B cell (primary cell): ENCODE measurements around the gene TBC1D14. TPM values are rescaled to one million over a fixed set of nuclear protein-coding genes. Genes with fewer than 3 reads are reported as not detected.

Experiments used
- ATAC-seq: fragments of 200-7000 bp; cut with Tn5 transposase; one replicate; pipeline ENCODE4 v1.10.0; 2021; ENCODE audit warnings: low read depth, mild to moderate bottlenecking, moderate number of reproducible peaks, moderate library complexity
- CTCF ChIA-PET: fragments of 350-600 bp; sonication (Branson Sonifier 250); formaldehyde crosslinking; loops from one replicate; lab custom pipeline; 2021; ENCODE audit warnings: antibody characterized with exemption, inconsistent platforms; lab: Charles Lee
- POLR2A ChIA-PET: fragments of 350-600 bp; sonication (Branson Sonifier 250); formaldehyde crosslinking; loops from one replicate; lab custom pipeline; 2021; ENCODE audit warnings: antibody characterized with exemption; lab: Charles Lee
- DNase-seq: peaks from one replicate; pipeline ENCODE4 v3.0.0; 2013
- H2AFZ ChIP-seq: 2 replicates; pipeline ENCODE4 v1.6.1; 2012; ENCODE audit warnings: mild to moderate bottlenecking, low read depth, low read length; ENCODE audit not compliant: insufficient read depth, poor library complexity, severe bottlenecking
- H3K27ac ChIP-seq, 2 donors: 1 replicate in 1 of 2; 2 replicates in 1 of 2; pipeline ENCODE4 v1.5.1; 2012 to 2013; ENCODE audit warnings: low read length in 2 of 2, mild to moderate bottlenecking in 2 of 2, moderate library complexity in 1 of 2
- H3K27me3 ChIP-seq, 4 experiments: fragments of 200-600 bp in 1 of 4; sonication (generic) in 1 of 4; replicated peaks in 1 of 4; 1 replicate in 2 of 4; 2 replicates in 2 of 4; pipeline versions ENCODE4 v1.6.1 to v1.7.0; 2013 to 2016; ENCODE audit warnings: low read length in 3 of 4, mild to moderate bottlenecking in 2 of 4, mixed read lengths in 1 of 4, moderate library complexity in 1 of 4; ENCODE audit not compliant: insufficient read depth in 4 of 4, control insufficient read depth in 3 of 4; ENCODE audit errors: control extremely low read depth in 1 of 4
- H3K36me3 ChIP-seq, 2 experiments: replicated peaks in 1 of 2; 1 replicate in 1 of 2; 2 replicates in 1 of 2; pipeline versions ENCODE4 v1.6.1 to v1.7.1; 2013; ENCODE audit warnings: low read length in 1 of 2; ENCODE audit not compliant: insufficient read depth in 2 of 2, control insufficient read depth in 1 of 2; ENCODE audit errors: control extremely low read depth in 1 of 2, extremely low read depth in 1 of 2
- H3K4me1 ChIP-seq, 2 donors: fragments of 200-600 bp in 1 of 2; sonication (generic) in 1 of 2; 1 replicate in 1 of 2; 2 replicates in 1 of 2; pipeline versions ENCODE4 v1.5.1 to v1.6.1; 2013 to 2017; ENCODE audit warnings: low read length in 2 of 2; ENCODE audit not compliant: control insufficient read depth in 2 of 2, insufficient read depth in 2 of 2
- H3K4me2 ChIP-seq: replicated peaks from 2 replicates; pipeline ENCODE3; 2012; ENCODE audit warnings: mild to moderate bottlenecking, low read depth, low read length; ENCODE audit not compliant: poor library complexity, severe bottlenecking
- H3K4me3 ChIP-seq, 5 experiments: fragments of 200-600 bp in 1 of 5; sonication (generic) in 1 of 5; 1 replicate in 3 of 5; 2 replicates in 2 of 5; pipeline versions ENCODE4 v1.5.1 to v1.7.0; 2011 to 2016; ENCODE audit warnings: low read length in 4 of 5, mild to moderate bottlenecking in 4 of 5, low read depth in 2 of 5, control low read depth in 1 of 5, moderate library complexity in 1 of 5; ENCODE audit not compliant: insufficient read depth in 1 of 5; ENCODE audit errors: control extremely low read depth in 1 of 5, extremely low read depth in 1 of 5
- H3K79me2 ChIP-seq: fragments of 200-600 bp; sonication (generic); one replicate; pipeline ENCODE4 v1.6.0; 2016; ENCODE audit warnings: low read length; ENCODE audit not compliant: control insufficient read depth, insufficient read depth
- H3K9ac ChIP-seq: fragments of 200-600 bp; sonication (generic); 2 replicates; pipeline ENCODE4 v1.6.1; 2017; ENCODE audit warnings: mild to moderate bottlenecking, low read length, moderate library complexity
- H3K9me3 ChIP-seq, 3 donors: one replicate each; pipeline versions ENCODE4 v1.6.1 to v1.7.1; 2013; ENCODE audit warnings: low read length in 2 of 3; ENCODE audit not compliant: control insufficient read depth in 2 of 3, insufficient read depth in 1 of 3; ENCODE audit errors: control extremely low read depth in 1 of 3
- H4K20me1 ChIP-seq: 2 replicates; pipeline ENCODE4 v1.6.0; 2012; ENCODE audit warnings: mild to moderate bottlenecking, low read length; ENCODE audit not compliant: insufficient read depth, control insufficient read depth, poor library complexity, severe bottlenecking
- H3K27ac Mint-ChIP-seq: one replicate; pipeline ENCODE4 v1.8.0; 2021; ENCODE audit warnings: mixed read lengths
- H3K27me3 Mint-ChIP-seq: one replicate; pipeline ENCODE4 v1.8.0; 2021; ENCODE audit warnings: mixed read lengths
- H3K4me1 Mint-ChIP-seq: one replicate; pipeline ENCODE4 v1.8.0; 2021; ENCODE audit warnings: mixed read lengths
- H3K4me3 Mint-ChIP-seq: one replicate; pipeline ENCODE4 v1.8.0; 2021; ENCODE audit warnings: mixed read lengths
- H3K9me3 Mint-ChIP-seq: one replicate; pipeline ENCODE4 v1.8.0; 2022; ENCODE audit warnings: mixed read lengths; ENCODE audit not compliant: insufficient read depth
- EZH2 ChIP-seq: IDR thresholded peaks from 2 replicates; pipeline ENCODE4 v1.6.1; 2012; ENCODE audit warnings: borderline replicate concordance, low read depth, mild to moderate bottlenecking, moderate library complexity, low read length; ENCODE audit not compliant: insufficient read depth, poor library complexity, severe bottlenecking
- WGBS: methylation state at CpG from one replicate; pipeline ENCODE4 v1.1.5; 2013; ENCODE audit warnings: missing lambda C conversion rate; ENCODE audit not compliant: insufficient coverage; 5-methylcytosine and 5-hydroxymethylcytosine counted together
- intact Hi-C: fragments of 100-400 bp; cut with micrococcal nuclease; formaldehyde crosslinking; loops from one replicate; pipeline ENCODE4 v1.10.0; 2022
- polyA plus RNA-seq: library from polyadenylated mRNA; depleted of rRNA; stranded (reverse); fragments of >200 nt; gene quantifications from 2 replicates; pipeline ENCODE4 v1.2.3, GENCODE V29; 2012
- total RNA-seq, 2 donors: library from RNA; stranded (reverse); fragments of 120-200 nt in 1 of 2; gene quantifications; 1 replicate in 1 of 2; 2 replicates in 1 of 2; pipeline versions ENCODE4 v1.2.3 to v1.2.4, GENCODE V29; 2013 to 2022
- TF ChIP-seq, protein P1 (sequence below): fragments of 200-600 bp; IDR thresholded peaks from one replicate; pipeline ENCODE4 v1.8.0; 2022; ENCODE audit warnings: antibody characterized with exemption, mild to moderate bottlenecking

Gene TBC1D14
- total and polyA plus RNA-seq, 2 donors (not counting 1 experiment from before 2014, with no cell fraction given): 21.9 to 42.0 TPM

DNA sequence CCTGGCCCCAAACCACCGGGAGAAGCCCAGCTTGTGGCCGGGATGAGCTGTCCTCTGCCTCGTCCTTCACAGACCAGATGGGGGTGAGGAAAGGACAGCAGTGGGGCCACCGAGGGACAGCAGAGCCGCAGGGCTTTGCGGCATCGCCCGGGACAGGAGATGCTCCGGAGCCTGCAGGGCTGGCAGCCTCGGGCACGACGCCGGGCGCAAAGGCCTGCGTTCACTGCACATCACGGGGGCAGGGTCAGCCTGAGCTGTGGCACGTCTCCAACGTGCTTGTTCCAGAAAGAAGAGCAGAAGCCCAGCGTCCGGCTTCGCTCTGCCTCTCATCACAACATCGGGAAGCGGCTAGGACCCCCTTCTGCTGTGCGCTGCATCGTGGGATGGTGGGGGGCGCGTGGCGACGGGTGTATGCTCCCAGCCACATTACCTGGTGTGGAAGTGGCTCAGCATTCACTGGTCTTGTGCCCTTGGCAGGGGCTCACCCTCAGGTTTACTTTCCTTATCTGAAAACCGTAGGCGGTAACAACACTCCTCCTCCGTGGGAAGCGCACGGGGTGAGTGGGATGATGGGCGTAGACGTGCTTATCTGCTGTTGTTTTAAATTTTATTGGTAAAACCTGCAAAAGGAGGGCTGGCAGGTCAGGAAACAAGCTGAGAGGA is 141.0 kb downstream of the TBC1D14 start:
- H2AFZ ChIP-seq: no peak overlapping the region
- Mint-ChIP-seq H3K4me1 (peaks cover 39% of the 10 kb centered on the region), H3K9me3 (no peaks in the 10 kb centered on the region), H3K27me3 (no peaks in the 10 kb centered on the region), H3K4me3 (no peak overlapping the region), H3K27ac (no peak overlapping the region)
- peaks cover 97% of the 10 kb centered on the region for H4K20me1 ChIP-seq
- 96% methylated on average over 34 of the region's 36 CpGs for WGBS
- TF ChIP-seq, protein P1, sequence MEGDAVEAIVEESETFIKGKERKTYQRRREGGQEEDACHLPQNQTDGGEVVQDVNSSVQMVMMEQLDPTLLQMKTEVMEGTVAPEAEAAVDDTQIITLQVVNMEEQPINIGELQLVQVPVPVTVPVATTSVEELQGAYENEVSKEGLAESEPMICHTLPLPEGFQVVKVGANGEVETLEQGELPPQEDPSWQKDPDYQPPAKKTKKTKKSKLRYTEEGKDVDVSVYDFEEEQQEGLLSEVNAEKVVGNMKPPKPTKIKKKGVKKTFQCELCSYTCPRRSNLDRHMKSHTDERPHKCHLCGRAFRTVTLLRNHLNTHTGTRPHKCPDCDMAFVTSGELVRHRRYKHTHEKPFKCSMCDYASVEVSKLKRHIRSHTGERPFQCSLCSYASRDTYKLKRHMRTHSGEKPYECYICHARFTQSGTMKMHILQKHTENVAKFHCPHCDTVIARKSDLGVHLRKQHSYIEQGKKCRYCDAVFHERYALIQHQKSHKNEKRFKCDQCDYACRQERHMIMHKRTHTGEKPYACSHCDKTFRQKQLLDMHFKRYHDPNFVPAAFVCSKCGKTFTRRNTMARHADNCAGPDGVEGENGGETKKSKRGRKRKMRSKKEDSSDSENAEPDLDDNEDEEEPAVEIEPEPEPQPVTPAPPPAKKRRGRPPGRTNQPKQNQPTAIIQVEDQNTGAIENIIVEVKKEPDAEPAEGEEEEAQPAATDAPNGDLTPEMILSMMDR: no peak
- TF ChIP-seq EZH2: no peak
- H3K27me3 ChIP-seq: no peaks in the 10 kb centered on the region
- peaks cover 3 to 45% of the 10 kb centered on the region in 2 experiments for H3K36me3 ChIP-seq
- no peak overlapping the region for H3K27ac ChIP-seq
- intact Hi-C loops: no loop called here
- no peak overlapping the region for H3K4me2 ChIP-seq
- no peak overlapping the region for H3K9ac ChIP-seq
- CTCF ChIA-PET: no interaction called here
- peaks cover 99% of the 10 kb centered on the region for H3K79me2 ChIP-seq
- POLR2A ChIA-PET: no interaction called here
- ATAC-seq (no peak), DNase-seq (no peak)
- H3K4me3 ChIP-seq: no peak overlapping the region
- no peaks in the 10 kb centered on the region for H3K9me3 ChIP-seq
- peaks cover 12 to 28% of the 10 kb centered on the region in 2 donors for H3K4me1 ChIP-seq

DNA sequence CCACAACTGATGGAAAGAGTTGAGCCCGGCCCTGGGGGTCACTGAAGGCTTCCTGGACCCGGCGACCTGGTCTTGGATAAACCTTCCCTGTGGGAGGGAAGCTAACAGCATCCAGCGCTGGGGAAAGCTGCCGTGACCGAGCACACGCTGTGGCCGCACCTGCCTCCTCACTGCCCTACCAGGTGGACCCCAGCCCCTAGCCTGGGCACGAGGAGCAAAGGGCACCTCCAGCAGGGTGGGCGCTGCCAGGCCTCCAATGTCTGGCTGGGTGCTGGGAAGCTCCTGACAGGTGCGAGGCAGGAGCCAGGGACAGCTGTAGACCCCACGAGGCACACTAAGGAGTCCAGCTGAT is 141.5 kb downstream of the TBC1D14 start:
- POLR2A ChIA-PET: interaction anchor here (0.7 kb wide), 1 partner anchor 392 kb away, joined by 4 read pairs; no protein-coding TSS in a partner anchor

More for the DNA sequence above, 141.5 kb downstream of the TBC1D14 start:
- CTCF ChIA-PET: no interaction called here
- H3K4me2 ChIP-seq: no peak overlapping the region
- H3K9me3 ChIP-seq: no peaks in the 10 kb centered on the region
- peaks cover 3 to 49% of the 10 kb centered on the region in 2 experiments for H3K36me3 ChIP-seq
- peaks cover 97% of the 10 kb centered on the region for H4K20me1 ChIP-seq
- intact Hi-C loops: no loop called here
- H3K9ac ChIP-seq: no peak overlapping the region
- Mint-ChIP-seq H3K9me3 (no peaks in the 10 kb centered on the region), H3K27me3 (no peaks in the 10 kb centered on the region), H3K4me1 (peaks cover 34% of the 10 kb centered on the region), H3K27ac (no peak overlapping the region), H3K4me3 (no peak overlapping the region)
- peaks cover 7 to 23% of the 10 kb centered on the region in 2 donors for H3K4me1 ChIP-seq
- no peak overlapping the region for H3K27ac ChIP-seq
- no peak for ATAC-seq
- WGBS: 95% methylated on average over 12 of the region's 12 CpGs
- TF ChIP-seq, protein P1: no peak
- no peak for TF ChIP-seq EZH2
- no peaks in the 10 kb centered on the region for H3K27me3 ChIP-seq
- DNase-seq: no peak
- no peak overlapping the region for H3K4me3 ChIP-seq
- peaks cover 99% of the 10 kb centered on the region for H3K79me2 ChIP-seq
- H2AFZ ChIP-seq: no peak overlapping the region
